Mucosa of descending colon (tissue), 3 donors: ENCODE results near the gene ETS1. TPM values are rescaled to one million over a fixed set of nuclear protein-coding genes. Genes with fewer than 3 reads are reported as not detected.
"Not testable (repeated sequence)": the region's sequence is repeated elsewhere in the genome, so short reads cannot be mapped to it uniquely, and the experiment has no call there.

Experiments used
- ATAC-seq: fragments of 200-7000 bp; cut with Tn5 transposase; one replicate; pipeline ENCODE4 v1.9.1; 2020; ENCODE audit warnings: mild to moderate bottlenecking, moderate library complexity
- DNase-seq, 3 donors: peaks; one replicate each; pipeline ENCODE4 v3.0.0-alpha.2; 2020
- H3K36me3 ChIP-seq: fragments of 200-600 bp; one replicate; pipeline ENCODE4 v1.8.0; 2021; ENCODE audit warnings: low read depth, mild to moderate bottlenecking
- H3K4me1 ChIP-seq: fragments of 200-600 bp; one replicate; pipeline ENCODE4 v1.8.0; 2021; ENCODE audit warnings: low read depth, mild to moderate bottlenecking
- H3K4me3 ChIP-seq: fragments of 200-600 bp; one replicate; pipeline ENCODE4 v1.8.0; 2021; ENCODE audit warnings: mild to moderate bottlenecking
- H3K9me3 ChIP-seq: fragments of 200-600 bp; one replicate; pipeline ENCODE4 v1.8.0; 2021; ENCODE audit warnings: mild to moderate bottlenecking
- CTCF ChIP-seq: fragments of 200-600 bp; IDR thresholded peaks from one replicate; pipeline ENCODE4 v1.8.0; 2022; ENCODE audit warnings: antibody characterized with exemption, mild to moderate bottlenecking
- intact Hi-C, 2 donors: fragments of 100-400 bp; cut with DNase I in 1 of 2; cut with micrococcal nuclease in 1 of 2; formaldehyde crosslinking; loops; one replicate each; pipeline versions ENCODE4 v1.11.0 to v1.11.1; 2022; cut with DNase I, micrococcal nuclease
- total RNA-seq, 3 donors: library from RNA; stranded (reverse); fragmentation: NEBNext Ultra II Directional in 2 of 3; extraction: Animal tissue kit (Norgen Biotek cat#: 25700) in 2 of 3; gene quantifications; one replicate each; pipeline versions ENCODE4 v1.2.1 to v1.2.4, GENCODE V29; 2021 to 2023
- donor health status: DM: no; HTN: no; CAD: no; lungs with moderate emphysema.
- donor health status: DM: no; HTN: no; CAD: no.
- donor health status: DM: no; HTN: yes; CAD: no.

ETS1 gene
- total RNA-seq, 3 donors from 2014 or later = 36.5 to 41.2 (median 38.6) TPM

- Histone ChIP-seq H3K9me3 (peaks cover 2% of the 10 kb centered on the region), H3K36me3 (no peaks in the 10 kb centered on the region), H3K4me1 (peaks cover 33% of the 10 kb centered on the region), H3K4me3 (no peak overlapping the region)
- no peak for TF ChIP-seq CTCF
- peak; percentile 81 to 82 (median 82) for DNase-seq
- ATAC-seq = peak; percentile 96
- intact Hi-C loops = no loop called here
Observed at GRCh38 chr11:128448200-128448886, 139.0 kb downstream of the ETS1 start.

DNA sequence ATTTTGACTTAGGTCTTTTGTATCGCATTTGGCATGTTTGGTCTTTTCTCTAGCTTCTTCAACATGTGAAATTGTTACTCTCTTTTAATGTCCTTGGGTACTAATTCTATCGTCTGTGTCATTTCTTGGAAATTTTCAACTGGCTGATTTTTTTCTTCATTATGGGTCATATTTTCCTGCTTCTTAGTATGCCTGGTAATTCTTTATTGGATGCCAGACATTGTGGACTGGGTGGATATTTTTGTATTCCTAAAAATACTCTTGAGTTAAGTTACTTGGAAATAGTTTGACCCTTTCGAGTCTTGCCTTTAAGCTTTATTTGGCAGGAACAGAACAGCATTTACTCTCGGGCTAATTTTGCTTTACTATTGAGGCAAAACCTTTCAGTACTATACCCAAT, 140.1 kb downstream of the ETS1 start:
- intact Hi-C loops = no loop called here
- ATAC-seq = no peak

DNA sequence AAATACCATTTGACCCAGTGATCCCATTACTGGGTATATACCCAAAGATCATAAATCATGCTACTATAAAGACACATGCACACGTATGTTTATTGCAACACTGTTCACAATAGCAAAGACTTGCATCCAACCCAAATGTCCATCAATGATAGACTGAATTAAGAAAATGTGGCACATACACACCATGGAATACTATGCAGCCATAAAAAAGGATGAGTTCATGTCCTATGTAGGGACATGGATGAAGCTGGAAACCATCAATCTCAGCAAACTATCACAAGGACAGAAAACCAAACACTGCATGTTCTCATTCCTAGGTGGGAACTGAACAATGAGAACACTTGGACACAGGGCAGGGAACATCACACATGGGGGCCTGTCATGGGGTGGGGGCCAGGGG, 141.4 kb downstream of the ETS1 start:
- H3K36me3 ChIP-seq, DNase-seq, intact Hi-C loops, H3K4me3 ChIP-seq, H3K9me3 ChIP-seq, ATAC-seq: not testable (repeated sequence)
- peaks cover 16% of the 10 kb centered on the region for H3K4me1 ChIP-seq

More for the DNA sequence above, 140.1 kb downstream of the ETS1 start:
- no peak overlapping the region for H3K4me3 ChIP-seq
- no peak for TF ChIP-seq CTCF
- no peak for DNase-seq
- H3K9me3 ChIP-seq = peaks cover 2% of the 10 kb centered on the region
- no peaks in the 10 kb centered on the region for H3K36me3 ChIP-seq
- H3K4me1 ChIP-seq = peaks cover 22% of the 10 kb centered on the region

GRCh38 chr11:128437136-128437535, 150.2 kb downstream of the ETS1 start:
- Histone ChIP-seq H3K9me3 (no peaks in the 10 kb centered on the region), H3K4me3 (no peak overlapping the region), H3K36me3 (no peaks in the 10 kb centered on the region), H3K4me1 (no peaks in the 10 kb centered on the region)
- TF ChIP-seq CTCF = no peak
- DNase-seq (no peak), ATAC-seq (no peak)
- intact Hi-C loops = no loop called here

DNA sequence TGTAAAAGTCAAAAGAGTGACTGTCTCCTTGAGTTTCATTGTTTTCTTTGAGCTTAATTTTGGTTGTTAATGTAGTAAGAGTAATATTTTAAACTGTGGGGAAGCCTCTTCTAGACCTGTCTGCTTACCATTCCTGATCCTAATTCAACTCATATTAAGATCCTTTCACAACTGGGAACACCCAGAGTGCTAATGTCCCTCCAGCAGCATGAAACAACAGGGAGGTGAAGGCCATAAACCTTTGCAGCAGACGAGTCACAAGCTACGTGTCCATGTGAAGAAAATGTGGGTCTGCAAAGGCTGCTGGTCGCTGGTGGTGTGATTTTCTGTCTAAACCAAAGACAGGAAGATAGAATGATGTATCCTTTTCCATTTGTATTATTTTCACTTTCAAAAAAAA, 152.5 kb downstream of the ETS1 start:
- intact Hi-C loops = no loop called here
- Histone ChIP-seq H3K9me3 (no peaks in the 10 kb centered on the region), H3K36me3 (no peaks in the 10 kb centered on the region), H3K4me1 (no peaks in the 10 kb centered on the region), H3K4me3 (no peak overlapping the region)
- no peak for TF ChIP-seq CTCF
- DNase-seq (no peak), ATAC-seq (no peak)

- no peak for DNase-seq
- H3K9me3 ChIP-seq = no peaks in the 10 kb centered on the region
- intact Hi-C loops = no loop called here
- no peak overlapping the region for H3K4me3 ChIP-seq
- H3K36me3 ChIP-seq = no peaks in the 10 kb centered on the region
- TF ChIP-seq CTCF = no peak
- no peak for ATAC-seq
- no peaks in the 10 kb centered on the region for H3K4me1 ChIP-seq
Observed at GRCh38 chr11:128434411-128434810, 152.9 kb downstream of the ETS1 start.
